ENCODE data around the gene MOXD1.
A peak's percentile ranks its signal among the peaks of the same experiment; 100 is the strongest.
"Not testable (repeated sequence)": the region's sequence is repeated elsewhere in the genome, so short reads cannot be mapped to it uniquely, and the experiment has no call there.

MOXD1 gene

DNA sequence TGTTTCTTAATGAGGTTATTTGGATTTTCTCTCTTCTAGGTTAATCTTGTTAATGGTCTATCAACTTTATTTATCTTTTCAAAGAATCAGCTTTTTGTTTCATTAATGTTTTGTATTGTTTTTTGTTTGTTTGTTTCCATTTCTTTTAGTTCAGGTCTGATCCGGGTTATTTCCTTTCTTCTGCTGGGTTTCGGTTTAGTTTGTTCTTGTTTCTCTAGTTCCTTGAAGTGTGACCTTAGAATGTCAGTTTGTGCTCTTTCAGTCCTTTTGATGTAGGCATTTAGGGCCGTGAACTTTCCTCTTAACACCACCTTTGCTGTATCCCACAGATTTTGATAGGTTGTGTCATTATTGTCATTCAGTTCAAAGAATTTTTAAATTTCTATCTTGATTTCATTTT, 49.3 kb downstream of the MOXD1 start:
- DNase-seq (ENCODE audit: low spot score), result not testable (repeated sequence)

DNA sequence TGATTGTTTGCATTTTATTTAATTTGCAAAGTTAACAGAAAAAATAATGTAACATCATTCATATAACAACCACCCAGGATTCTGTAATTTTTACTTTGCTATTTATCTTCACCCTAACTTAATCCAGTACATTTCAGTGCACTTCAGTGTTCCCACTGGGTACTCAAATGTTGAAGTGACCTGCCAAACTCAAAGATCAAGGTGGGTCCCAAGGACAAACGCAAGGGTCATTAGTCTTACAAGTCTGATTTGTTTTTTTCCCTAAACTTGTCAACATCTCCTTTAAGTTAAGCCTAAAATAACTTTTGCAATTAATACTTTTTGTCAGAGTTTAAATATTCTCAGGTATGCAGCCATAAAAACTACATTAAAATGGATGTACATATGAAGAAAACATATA, 53.0 kb downstream of the MOXD1 start:
- DNase-seq (ENCODE audit: low spot score), result no peak

DNA sequence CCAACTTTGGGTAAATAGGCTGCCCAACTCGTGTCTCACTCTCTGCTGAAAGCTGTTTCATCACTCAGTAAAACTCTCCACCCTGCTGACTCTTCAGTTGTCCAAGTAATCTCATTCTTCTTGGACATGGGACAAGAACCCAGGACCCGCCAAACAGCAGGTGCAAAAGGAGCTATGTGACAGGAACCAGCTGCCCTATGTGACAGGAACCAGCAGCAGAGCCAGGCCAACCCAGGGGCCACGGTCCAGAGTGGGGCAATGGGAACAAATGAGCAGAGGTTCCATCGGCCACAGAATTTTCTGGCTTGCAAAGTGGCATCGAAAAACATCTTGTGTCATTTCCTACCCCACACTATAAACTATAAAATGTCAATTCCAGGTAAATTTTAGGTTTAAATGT, 56.5 kb downstream of the MOXD1 start:
- DNase-seq (ENCODE audit: low spot score), result no peak

DNA sequence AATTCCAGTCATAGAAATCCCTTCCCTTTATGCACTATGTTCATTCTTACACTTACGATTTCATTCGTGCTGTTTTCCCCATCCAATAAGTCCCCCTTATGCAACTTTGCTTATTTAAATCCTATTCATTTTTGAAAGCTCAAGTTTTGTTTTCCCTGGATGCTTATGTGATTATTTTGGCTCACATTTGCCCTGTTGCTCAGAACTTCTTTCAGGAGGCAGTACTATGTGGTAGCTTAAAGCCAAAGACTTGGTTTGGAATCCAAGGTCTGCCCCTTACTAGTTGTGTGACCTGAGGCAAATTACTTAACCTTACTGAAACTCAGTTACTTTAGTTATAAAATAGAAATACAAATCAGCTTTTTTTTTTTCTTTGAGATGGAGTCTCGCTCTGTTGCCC, 59.6 kb downstream of the MOXD1 start:
- no peak for DNase-seq (ENCODE audit: low spot score)

DNA sequence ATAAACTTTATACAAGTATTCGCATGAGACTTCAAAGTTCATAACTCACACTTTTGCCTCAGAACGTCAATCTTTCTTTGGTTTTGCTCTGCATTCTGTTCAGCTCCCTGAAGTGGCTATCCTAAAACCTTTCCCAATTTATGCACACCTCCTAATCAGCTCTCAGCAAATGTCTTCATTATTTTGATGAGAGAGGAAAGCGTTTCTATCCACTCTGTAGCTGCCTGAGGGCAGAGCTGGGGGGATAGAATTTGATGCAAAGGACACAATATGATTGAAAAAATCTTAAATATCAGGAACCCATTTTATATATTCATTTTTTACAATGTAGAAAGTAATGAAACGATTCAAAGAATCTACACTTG, 66.8 kb downstream of the MOXD1 start:
- no peak for DNase-seq (ENCODE audit: low spot score)

DNA sequence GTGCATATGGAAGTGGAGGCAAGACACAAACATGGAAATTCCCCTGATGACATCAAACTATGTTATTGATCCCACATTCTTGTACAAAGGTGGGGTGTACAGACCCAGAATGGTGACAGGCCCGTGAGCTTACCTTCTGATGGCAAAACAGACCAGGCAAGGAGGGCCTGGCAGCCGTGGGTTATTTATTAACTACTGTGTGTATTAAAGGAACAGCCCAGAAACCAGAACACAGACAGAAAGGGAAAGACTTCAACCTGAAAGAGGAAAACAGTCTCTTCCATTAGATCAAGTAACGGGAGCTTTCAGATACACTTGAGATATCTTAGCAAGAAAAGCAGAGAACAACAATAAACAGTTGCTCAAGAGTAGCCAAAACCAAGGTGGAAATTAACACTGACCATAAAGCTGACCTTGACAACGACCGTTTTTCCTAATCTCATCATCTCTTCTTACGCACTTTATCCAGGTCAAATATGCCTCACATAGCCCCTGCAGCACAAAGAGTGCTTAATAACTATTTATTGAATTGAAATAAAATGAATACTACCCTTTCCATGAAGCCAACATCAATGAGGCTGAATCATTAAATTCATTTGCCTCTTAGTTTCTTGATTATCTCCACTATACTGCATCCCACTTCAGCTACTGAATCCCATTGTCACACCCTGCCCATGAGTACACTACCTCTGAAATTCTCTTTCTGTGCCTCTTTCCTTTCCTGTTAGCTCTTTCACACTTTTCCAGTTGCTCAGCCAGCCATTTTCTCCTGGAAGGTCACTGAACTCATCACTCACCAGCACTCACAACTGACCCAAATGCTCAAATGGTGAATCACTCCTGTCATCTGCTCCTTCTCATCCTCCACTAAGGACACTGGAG, 67.4 kb downstream of the MOXD1 start:
- peak; percentile 86 for DNase-seq (ENCODE audit: low spot score)

DNA sequence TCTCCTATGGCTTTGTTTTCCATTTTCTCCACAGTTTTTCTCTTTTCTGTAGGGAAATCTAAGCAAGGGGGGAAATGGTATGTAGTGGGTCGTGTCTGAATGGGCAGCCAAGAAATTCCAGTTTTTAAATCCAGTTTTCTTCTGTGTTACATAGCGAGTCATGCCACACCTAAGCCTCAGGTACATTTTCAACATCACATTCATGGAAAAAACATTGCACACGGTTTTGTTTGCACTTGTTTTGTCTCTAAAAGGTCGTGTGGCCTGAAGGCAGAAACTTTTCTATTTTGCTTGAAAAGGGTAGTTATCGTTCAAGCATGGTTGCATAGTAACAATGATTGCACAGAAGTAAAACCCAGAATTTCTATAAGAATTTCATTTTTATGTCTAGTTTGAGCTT, 70.5 kb downstream of the MOXD1 start:
- no peak for DNase-seq (ENCODE audit: low spot score)

DNA sequence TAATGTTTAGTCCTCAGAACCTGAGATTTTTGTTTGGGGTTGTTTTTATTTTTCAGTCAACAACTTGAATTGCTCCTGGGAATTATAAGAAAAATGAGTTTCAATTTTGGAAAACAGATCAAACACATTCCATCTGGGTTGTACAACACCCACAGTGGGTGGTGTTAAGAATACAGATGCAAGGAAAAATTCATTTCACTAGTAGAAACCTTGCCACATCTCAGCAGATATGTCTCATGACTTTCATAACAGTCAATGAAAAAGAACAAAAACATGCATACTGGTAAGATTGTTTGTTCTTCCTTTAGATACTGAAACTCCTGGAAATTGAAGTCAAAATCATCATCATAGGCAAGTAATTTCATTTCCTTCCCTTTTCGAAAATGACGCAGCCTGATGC, 78.9 kb downstream of the MOXD1 start:
- peak; percentile 29 for DNase-seq (ENCODE audit: low spot score)

DNA sequence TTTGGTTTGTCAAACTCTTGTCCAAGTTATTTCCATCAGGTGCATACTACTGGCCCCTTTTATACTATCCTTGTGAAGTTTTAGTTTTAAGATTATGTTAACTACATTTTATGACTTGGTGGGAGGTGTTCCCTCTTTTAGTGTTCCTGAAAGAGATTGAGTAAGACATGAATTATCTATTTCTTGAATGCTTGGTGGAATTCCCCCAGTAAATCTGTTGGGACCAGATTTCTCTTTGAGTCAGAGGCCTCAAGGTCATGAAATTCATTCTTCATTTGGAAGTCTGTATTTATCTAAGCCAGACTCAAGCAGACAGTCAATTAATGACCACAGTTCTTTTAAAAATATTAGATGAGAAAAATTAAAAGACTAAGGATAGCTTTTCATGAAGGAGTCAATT, 81.3 kb downstream of the MOXD1 start:
- no peak for DNase-seq (ENCODE audit: low spot score)

DNA sequence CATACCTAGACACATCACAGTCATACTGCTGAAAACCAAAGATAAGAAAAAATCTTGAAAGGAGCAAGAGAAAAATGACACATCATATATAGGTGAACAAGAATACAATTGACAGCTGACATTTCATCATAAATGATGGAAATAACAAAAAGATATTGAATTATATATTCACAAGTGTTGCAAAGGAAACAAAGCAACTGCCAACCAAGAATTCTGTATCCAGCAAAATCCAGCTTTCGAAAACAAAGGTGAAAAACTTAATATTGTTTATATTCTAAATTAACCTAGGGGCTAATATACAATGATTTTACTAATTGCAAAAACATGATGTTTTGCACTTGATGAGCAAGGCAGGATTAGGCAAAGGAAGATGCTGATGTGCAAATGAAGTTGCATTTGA, 84.3 kb downstream of the MOXD1 start:
- no peak for DNase-seq (ENCODE audit: low spot score)

DNA sequence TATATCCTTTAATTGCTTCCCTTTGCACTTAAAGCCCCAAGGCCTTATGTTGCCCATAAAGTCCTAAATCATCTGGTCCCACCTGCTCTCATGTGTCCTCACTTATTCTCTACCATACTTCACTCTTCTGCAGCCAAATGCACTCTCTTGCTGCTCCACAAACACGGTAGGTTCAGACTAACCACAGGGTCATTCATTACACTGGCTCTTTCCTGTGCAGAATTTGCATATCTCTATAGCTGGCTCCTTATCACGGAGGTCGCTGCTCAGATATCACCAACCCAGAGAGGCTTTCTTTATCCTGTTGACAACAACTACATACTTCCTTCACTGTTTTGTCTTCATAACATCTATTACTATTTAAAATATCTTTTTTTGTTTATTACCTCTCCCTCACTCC, 86.8 kb downstream of the MOXD1 start:
- no peak for DNase-seq (ENCODE audit: low spot score)

DNA sequence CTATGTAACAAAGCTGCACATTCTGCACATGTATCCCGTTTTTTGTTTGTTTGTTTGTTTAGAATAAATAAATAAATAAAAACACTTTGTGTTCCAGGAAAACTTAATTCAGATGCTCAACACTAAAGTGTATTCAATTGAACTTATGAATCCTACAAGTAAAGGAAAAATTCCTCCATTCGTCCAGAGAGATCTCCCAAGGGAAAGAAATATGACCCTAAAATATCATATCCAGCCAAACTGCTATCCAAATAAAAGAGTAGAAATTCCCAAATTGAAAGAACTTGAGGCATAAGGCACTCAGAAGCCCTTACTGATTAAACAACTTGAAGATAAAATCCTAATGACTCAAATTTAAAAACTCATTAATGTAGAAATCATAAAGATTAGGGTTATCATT, 90.4 kb downstream of the MOXD1 start:
- DNase-seq (ENCODE audit: low spot score), result no peak

DNA sequence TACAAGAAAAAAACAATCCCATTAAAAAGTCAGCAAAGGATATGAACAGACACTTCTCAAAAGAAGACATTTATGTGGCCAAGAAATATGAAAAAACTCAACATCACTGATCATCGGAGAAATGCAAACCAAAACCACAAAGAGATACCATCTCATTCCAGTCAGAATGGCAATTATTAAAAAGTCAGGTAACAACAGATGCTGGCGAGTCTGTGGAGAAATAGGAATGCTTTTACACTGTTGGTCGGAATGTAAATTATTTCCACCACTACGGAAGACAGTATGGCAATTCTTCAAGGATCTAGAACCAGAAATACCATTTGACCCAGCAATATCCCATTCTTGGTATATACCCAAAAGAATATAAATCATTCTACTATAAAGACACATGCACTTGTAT, 91.1 kb downstream of the MOXD1 start:
- not testable (repeated sequence) for DNase-seq (ENCODE audit: low spot score)

DNA sequence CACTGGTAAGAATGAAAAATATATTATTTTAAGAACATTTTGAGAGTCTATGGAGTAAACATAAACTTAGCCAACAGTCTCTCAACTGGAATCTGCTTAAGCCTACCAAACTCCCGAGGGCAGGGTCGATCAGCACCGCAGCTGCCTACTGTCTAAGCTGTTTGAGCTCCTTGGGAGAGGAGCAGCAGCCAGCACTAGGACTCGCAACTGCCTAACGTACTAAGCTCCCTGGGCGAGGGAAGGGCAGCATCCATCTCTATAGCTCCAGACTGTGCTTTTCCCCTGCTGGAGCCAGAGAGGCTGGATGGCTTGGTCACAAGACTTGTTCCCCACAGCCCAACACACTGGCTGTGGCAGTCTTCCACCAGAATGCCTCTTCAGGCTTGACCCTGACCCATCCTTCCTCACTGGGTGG, 96.4 kb downstream of the MOXD1 start:
- DNase-seq (ENCODE audit: low spot score), result no peak

DNA sequence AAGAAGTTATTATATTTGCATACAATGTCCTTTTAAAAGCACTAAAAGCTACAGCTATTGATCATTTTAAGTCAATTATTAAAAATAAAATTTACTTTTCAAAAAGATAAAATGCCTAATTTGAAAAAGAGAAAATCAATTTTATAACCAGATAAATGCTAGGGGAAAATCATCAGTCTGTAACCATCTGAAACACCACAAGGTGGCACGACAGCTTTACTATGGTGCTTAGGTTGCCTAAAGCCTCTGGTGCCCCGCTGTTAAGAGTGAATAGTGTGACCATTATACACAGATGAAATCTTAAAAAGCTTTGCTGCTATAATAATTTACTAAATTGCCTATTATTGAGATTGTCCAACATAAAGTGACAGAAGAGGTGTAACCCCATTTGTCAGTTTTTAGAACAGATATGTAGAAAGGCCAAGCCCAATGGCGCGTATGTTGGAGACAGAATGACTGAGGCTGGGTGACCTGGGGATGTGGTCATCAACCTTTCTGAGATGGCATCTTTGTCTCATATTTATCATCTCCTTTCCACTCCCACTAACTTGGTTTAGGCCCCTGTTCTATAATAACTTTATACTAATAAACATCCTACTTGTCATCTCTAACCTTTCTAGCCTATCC, 100.8 kb downstream of the MOXD1 start:
- DNase-seq (ENCODE audit: low spot score), result peak; percentile 65

DNA sequence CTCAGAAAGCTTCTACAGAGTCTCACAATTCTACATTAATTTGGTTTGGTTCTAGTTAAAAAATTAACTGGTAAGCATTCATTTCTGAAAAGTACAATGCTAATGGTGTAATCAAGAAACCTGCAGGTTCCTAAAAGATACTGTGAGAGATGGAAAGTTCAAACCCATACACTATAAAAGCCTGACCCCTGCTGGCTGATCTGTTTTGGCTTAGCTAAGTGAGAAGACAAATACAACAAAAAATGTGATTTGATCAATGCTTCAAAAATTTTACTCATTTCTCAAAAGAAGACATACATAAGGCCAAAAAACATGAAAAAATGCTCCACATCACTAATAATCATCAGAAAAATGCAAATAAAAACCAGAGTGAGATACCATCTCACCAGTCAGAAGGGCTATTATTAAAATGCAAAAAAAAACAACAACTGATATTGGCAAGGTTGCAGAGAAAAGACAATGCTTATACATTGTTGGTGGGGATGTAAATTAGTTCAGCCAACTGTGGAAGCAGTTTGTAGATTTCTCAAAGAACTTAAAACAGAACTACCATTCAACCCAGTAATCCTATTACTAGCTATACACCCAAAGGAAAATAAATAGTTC, 102.8 kb downstream of the MOXD1 start:
- peak; percentile 46 for DNase-seq (ENCODE audit: low spot score)

DNA sequence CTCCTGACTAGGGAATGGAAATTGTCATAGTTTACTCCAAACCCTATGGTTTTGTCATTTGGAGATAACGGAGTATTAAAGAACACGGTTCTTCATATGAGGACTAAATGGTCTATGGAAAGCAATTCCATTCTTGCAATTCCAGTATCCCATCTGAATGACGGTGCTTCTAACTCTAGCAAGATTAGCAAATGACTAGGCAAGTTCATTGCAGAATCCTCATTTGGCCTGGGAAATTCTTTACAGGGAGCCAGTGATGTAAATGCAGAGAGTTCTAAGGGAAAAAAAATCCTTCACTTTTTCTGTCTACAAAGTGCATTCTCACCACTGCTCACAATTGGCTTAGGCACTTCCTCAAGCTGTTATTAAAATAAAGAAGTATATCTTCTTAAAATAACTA, 111.5 kb downstream of the MOXD1 start:
- DNase-seq (ENCODE audit: low spot score), result peak; percentile 12

DNA sequence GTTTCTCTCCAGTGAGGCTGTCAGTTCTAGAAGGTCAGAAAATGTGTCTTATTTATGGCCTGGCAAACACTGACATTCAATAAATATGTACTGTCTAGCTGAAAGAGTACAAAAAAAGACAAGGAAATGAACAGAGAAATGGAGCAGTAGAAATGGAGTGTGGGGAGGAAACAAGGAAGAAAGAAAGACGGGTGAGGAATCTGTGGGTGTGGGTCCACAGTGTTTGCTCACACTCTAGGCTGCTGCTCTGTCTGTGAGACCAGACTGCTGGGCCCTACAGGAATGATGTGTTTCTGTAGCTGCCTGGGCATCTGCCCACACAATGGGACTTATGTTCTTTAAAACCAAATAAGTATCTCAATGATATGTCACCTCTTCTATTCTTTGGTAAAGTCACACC, 114.2 kb downstream of the MOXD1 start:
- no peak for DNase-seq (ENCODE audit: low spot score)

DNA sequence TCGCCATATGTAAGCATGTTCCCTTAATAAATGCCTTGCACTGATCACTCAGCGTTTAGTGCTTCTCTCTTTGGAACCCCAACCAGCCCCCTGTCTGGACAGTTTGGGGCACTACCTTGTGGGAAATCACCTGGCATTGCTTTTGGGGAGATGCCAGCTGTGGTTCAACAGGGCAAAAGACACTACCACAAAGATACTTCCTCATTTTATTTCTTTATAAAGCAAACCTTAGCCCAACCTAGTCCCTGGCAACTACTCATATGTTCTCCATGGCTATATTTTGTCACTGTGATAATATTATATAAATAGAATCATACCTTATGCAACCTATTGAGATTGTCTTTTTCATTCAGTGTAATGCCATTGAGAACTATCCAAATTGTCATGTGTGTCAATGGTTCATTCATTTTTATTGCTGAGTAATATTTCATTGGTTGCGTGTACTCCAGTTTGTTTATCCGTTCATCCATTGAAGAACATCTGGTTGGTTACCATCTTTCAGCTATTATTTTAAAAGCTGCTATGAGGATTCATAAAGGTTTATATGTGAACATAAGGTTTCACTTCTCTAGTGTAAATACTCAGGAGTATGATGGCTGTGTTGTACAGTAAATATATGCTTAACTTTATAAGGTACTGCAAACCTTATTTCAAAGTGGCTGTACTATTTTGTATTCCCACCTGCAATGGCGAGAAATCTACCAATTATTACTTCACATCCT, 114.8 kb downstream of the MOXD1 start:
- no peak for DNase-seq (ENCODE audit: low spot score)

DNA sequence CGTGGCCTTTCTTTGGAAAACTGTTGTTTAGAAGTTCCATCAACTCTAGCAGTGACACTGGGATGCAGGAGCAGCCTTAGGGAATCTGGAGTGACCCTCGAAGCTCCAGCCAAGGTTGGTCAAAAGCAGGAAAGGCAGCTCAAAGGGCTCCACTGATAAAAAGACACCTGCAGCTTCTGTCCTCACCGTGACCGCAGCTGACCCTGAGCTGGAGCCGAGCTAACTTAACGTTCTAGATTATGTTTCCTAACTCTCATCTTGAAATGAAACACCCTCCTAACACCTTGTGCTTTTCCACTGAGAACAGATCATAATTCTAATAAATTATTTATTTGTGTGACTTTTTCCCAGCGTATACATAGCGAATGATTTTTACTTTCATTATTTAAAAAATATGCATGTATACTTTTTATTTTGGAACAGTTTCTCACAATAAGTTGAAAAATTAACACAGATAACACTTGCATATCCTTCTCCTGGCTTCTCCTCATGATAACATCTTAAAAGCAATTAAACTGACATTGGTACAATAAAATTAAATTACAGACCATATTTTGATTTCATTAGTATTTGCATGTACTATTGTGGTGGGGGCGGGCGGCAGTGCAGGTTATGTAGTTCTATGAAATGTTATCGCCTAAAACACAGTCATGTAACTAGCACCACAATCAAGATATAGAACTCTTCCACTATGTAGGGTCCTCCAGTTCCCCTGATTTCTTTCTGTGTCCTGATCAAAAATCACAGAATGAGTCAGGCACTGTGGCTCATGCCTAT, 116.1 kb downstream of the MOXD1 start:
- DNase-seq (ENCODE audit: low spot score), result no peak

DNA sequence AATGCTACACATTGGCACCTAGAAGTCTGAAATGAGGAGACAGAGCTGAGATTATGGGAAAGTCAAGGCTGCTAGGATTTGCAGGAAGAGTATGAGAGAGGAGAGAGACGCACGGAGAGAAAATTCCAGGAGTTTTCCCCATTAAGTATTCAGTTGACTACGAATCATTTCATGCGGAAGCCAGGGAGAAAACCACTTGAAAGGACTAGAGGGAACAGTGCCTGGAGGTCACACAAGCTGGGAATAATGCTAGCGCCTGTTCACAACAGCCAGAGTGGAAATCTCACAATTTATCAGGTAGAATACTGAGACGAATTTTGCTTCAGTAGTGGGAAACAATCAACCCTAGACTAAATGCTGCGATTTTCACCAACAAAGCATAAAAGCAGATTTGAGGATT, 118.6 kb downstream of the MOXD1 start:
- DNase-seq (ENCODE audit: low spot score), result no peak

DNA sequence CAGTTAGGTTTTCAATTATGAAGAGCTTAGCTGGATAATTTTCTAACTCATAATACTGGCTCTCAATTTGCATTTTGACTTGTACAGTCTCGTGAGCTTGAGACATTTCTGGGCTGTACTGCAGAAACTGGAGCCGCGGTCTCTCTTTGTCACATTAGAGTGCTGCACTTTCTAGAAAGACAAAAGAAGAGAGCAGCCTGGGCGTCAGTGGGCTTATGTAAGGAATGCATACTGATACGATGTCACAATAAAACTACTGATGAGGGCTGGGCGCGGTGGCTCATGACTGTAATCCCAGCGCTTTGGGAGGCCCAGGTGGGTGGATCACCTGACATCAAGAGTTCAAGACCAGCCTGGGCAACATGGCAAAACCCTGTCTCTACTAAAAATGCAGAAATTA, 120.8 kb downstream of the MOXD1 start:
- DNase-seq (ENCODE audit: low spot score), result no peak
